ENCODE measurements around the gene GTF3C5. TPM values are rescaled to one million over a fixed set of nuclear protein-coding genes. Genes with fewer than 3 reads are reported as not detected.
A peak's percentile ranks its signal among the peaks of the same experiment; 100 is the strongest.

GTF3C5 gene
- total and polyA plus RNA-seq, 10 of the 15 experiments (the other 5 are each of a cell fraction or from before 2014, with no cell fraction given) = 2.2 to 81.1 (median 68.7) TPM

DNA sequence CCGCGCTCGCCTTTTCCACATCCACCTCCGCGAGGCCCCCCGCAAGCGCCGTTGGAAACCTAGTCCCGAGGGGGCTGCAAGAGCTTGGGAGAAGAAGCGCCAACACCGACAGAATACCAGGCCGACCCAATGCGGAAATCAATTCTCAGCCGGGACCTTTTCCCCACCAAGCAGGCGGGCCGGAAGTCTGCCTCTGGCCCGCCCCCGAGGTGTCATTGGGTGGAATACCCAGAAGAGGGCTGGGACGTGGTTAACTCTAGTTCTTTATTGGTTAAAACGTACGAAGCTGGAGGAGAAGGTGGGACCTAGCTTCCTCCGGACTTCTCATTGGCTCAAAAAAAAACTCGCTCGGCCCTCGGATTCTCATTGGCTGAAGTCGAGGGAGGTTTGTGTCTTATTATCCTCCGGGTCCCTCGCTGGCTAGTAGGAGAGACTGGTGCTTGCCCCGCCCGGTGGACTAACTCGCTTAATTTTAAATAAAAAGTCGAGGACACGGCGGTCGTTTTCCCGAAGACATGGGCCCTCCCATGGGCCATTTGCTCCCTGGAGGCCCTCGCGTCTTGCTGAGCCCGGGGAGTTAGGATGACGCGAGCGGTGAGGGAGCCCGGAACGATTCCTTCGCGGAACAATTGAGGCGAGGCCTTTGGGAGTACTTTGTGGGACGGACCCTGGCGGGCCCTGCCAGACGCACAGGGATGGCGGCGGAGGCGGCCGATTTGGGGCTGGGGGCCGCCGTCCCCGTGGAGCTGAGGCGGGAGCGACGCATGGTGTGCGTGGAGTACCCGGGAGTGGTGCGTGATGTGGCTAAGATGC lies at the start of gene GTF3C5 (continued):
- no peak for TF ChIP-seq HDGF (IDR thresholded peaks at IDR 0.05)
- TF ChIP-seq SIN3A (IDR thresholded peaks at IDR 0.05; ENCODE audit: low read depth, low read length) = 0 out of 2 replicates have a peak, but pooled peaks have one; percentile 74
- TF ChIP-seq SIX5 (IDR thresholded peaks at IDR 0.05; ENCODE audit: low read depth, low read length, severe bottlenecking) = peak; percentile 48
- no peak for TF ChIP-seq YBX1 (IDR thresholded peaks at IDR 0.05)
- TF ChIP-seq CEBPB (IDR thresholded peaks at IDR 0.05; ENCODE audit: borderline replicate concordance in 1 of 2, low read depth in 2 of 2, low read length in 2 of 2) = no peak
- TF ChIP-seq ZNF24 (IDR thresholded peaks at IDR 0.05) = no peak
- TF ChIP-seq SMAD1 (IDR thresholded peaks at IDR 0.05; ENCODE audit: low read depth, partially characterized antibody) = peak; percentile 66
- TF ChIP-seq MTA3 (IDR thresholded peaks at IDR 0.05; ENCODE audit: borderline replicate concordance, low read length) = no peak
- peak; percentile 95 for TF ChIP-seq HDAC2 (IDR thresholded peaks at IDR 0.05)
- 0 out of 2 replicates have a peak, but pooled peaks have one; percentile 14 for TF ChIP-seq NR2F1 (conservative IDR thresholded peaks at IDR 0.05)
- TF ChIP-seq, protein P1, sequence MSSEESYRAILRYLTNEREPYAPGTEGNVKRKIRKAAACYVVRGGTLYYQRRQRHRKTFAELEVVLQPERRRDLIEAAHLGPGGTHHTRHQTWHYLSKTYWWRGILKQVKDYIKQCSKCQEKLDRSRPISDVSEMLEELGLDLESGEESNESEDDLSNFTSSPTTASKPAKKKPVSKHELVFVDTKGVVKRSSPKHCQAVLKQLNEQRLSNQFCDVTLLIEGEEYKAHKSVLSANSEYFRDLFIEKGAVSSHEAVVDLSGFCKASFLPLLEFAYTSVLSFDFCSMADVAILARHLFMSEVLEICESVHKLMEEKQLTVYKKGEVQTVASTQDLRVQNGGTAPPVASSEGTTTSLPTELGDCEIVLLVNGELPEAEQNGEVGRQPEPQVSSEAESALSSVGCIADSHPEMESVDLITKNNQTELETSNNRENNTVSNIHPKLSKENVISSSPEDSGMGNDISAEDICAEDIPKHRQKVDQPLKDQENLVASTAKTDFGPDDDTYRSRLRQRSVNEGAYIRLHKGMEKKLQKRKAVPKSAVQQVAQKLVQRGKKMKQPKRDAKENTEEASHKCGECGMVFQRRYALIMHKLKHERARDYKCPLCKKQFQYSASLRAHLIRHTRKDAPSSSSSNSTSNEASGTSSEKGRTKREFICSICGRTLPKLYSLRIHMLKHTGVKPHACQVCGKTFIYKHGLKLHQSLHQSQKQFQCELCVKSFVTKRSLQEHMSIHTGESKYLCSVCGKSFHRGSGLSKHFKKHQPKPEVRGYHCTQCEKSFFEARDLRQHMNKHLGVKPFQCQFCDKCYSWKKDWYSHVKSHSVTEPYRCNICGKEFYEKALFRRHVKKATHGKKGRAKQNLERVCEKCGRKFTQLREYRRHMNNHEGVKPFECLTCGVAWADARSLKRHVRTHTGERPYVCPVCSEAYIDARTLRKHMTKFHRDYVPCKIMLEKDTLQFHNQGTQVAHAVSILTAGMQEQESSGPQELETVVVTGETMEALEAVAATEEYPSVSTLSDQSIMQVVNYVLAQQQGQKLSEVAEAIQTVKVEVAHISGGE (CRISPR knock-in tag; IDR thresholded peaks at IDR 0.05) = peak; percentile 97
- no peak for TF ChIP-seq HDAC6 (IDR thresholded peaks at IDR 0.05; ENCODE audit: unreplicated experiment)
- peak in 1 of 2 experiments; percentile 23; a peak in 2 of 4 replicates for TF ChIP-seq IKZF2 (IDR thresholded peaks at IDR 0.05)
- no peak; the same call in none of the 2 replicates for TF ChIP-seq CBFB (IDR thresholded peaks at IDR 0.05; ENCODE audit: low read depth)
- no peak for TF ChIP-seq SMC3 (IDR thresholded peaks at IDR 0.05; ENCODE audit: borderline replicate concordance, low read length)
- TF ChIP-seq KLF5 (IDR thresholded peaks at IDR 0.05; ENCODE audit: partially characterized antibody) = peak; percentile 91
- 0 out of 2 replicates have a peak, but pooled peaks have one; percentile 18 for TF ChIP-seq MEF2A (IDR thresholded peaks at IDR 0.05; ENCODE audit: insufficient read depth, low read depth, low read length)
- TF ChIP-seq TCF12 (IDR thresholded peaks at IDR 0.05; ENCODE audit: low read depth, low read length) = peak; percentile 40; the same call in 1 of the 2 replicates
- TF ChIP-seq MTA2 (IDR thresholded peaks at IDR 0.05; ENCODE audit: low read depth) = peak; percentile 32; the same call in 1 of the 2 replicates
- TF ChIP-seq GATAD2B (conservative IDR thresholded peaks at IDR 0.05; ENCODE audit: low read depth) = peak; percentile 66
- 0 out of 2 replicates have a peak, but pooled peaks have one; percentile 9 for TF ChIP-seq CBX5 (IDR thresholded peaks at IDR 0.05; ENCODE audit: low read depth)
- TF ChIP-seq, protein P2, sequence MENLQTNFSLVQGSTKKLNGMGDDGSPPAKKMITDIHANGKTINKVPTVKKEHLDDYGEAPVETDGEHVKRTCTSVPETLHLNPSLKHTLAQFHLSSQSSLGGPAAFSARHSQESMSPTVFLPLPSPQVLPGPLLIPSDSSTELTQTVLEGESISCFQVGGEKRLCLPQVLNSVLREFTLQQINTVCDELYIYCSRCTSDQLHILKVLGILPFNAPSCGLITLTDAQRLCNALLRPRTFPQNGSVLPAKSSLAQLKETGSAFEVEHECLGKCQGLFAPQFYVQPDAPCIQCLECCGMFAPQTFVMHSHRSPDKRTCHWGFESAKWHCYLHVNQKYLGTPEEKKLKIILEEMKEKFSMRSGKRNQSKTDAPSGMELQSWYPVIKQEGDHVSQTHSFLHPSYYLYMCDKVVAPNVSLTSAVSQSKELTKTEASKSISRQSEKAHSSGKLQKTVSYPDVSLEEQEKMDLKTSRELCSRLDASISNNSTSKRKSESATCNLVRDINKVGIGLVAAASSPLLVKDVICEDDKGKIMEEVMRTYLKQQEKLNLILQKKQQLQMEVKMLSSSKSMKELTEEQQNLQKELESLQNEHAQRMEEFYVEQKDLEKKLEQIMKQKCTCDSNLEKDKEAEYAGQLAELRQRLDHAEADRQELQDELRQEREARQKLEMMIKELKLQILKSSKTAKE (IDR thresholded peaks at IDR 0.05; ENCODE audit: low read depth, poor library complexity, severe bottlenecking) = peak; percentile 92
- TF ChIP-seq, protein P3, sequence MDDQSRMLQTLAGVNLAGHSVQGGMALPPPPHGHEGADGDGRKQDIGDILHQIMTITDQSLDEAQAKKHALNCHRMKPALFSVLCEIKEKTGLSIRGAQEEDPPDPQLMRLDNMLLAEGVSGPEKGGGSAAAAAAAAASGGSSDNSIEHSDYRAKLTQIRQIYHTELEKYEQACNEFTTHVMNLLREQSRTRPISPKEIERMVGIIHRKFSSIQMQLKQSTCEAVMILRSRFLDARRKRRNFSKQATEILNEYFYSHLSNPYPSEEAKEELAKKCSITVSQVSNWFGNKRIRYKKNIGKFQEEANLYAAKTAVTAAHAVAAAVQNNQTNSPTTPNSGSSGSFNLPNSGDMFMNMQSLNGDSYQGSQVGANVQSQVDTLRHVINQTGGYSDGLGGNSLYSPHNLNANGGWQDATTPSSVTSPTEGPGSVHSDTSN (IDR thresholded peaks at IDR 0.05; ENCODE audit: insufficient replicate concordance, low read depth, low read length) = no peak
- TF ChIP-seq RCOR1 (conservative IDR thresholded peaks at IDR 0.05; ENCODE audit: low read depth, low read length) = no peak
